ENCODE measurements around the gene HEXD. TPM values are rescaled to one million over a fixed set of nuclear protein-coding genes. Genes with fewer than 3 reads are reported as not detected.

Gene HEXD
- total and polyA plus RNA-seq, 2 experiments from 2014 or later = 5.7 to 5.9 TPM

DNA sequence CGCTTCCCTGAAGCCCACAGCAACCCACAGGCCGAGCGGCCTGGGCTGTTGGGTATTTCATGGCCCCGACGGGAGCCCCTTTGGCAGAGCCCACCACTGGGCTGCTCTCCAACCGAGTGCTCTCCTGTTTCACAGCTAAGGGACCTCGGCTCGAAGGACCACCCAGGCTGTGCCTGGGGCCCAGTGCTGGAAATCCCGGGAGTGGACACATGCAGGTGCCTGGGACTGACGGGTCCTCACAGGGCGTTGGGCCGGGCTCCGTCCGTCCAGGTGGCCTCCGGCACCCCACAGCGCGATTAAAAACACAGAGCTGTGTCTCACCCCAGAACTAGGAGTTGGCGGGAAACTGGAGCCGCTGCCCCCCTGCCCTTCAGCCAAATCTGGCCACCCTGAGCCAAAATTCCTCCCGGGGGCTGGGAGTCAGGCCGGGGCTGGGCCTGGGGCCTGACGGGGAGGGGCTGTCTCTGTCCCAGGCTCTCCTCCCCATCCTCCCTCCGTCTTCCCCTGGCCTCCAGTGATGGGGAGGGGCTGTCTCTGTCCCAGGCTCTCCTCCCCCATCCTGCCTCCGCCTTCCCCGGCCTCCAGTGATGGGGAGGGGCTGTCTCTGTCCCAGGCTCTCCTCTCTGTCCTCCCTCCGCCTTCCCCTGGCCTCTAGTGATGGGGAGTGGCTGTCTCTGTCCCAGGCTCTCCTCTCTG is 32.4 kb upstream of the HEXD start:
- TF ChIP-seq EZH2phosphoT487 (IDR thresholded peaks at IDR 0.05; ENCODE audit: insufficient read depth, low read depth) = no peak
- TF ChIP-seq EZH2 (IDR thresholded peaks at IDR 0.05; ENCODE audit: insufficient read depth, poor library complexity, severe bottlenecking) = no peak
- H4K20me1 ChIP-seq (ENCODE audit: insufficient read depth) = no peaks in the 10 kb centered on the region
- H3K4me2 ChIP-seq (ENCODE audit: unreplicated experiment) = no peak overlapping the region
- H3K9ac ChIP-seq = no peak overlapping the region
- H3K27ac ChIP-seq = no peak overlapping the region
- no peak for DNase-seq
- peaks cover 12% of the 10 kb centered on the region for H3K27me3 ChIP-seq (replicated peaks; ENCODE audit: insufficient read depth)
- H3K9me2 ChIP-seq (ENCODE audit: insufficient read depth) = no peaks in the 10 kb centered on the region
- no peaks in the 10 kb centered on the region for H3K79me2 ChIP-seq (ENCODE audit: insufficient read depth)
- H3K9me3 ChIP-seq (ENCODE audit: low read depth) = no peaks in the 10 kb centered on the region
- in situ Hi-C loops (cut with MboI) = no loop called here
- peaks cover 5% of the 10 kb centered on the region; the same call in 1 of the 2 replicates for H3F3A ChIP-seq (ENCODE audit: insufficient read depth)
- H3K4me1 ChIP-seq (ENCODE audit: insufficient read depth) = no peaks in the 10 kb centered on the region
- no peak overlapping the region for H2AFZ ChIP-seq
- H3K4me3 ChIP-seq = no peak overlapping the region
- no peaks in the 10 kb centered on the region for H3K36me3 ChIP-seq (ENCODE audit: low read depth)
- WGBS, 2 experiments (ENCODE audit: low coverage in 1 of 2, low lambda C conversion rate in 2 of 2, missing lambda C conversion rate in 2 of 2) = 10 to 12% methylated on average over 20 to 23 of the region's 26 CpGs

DNA sequence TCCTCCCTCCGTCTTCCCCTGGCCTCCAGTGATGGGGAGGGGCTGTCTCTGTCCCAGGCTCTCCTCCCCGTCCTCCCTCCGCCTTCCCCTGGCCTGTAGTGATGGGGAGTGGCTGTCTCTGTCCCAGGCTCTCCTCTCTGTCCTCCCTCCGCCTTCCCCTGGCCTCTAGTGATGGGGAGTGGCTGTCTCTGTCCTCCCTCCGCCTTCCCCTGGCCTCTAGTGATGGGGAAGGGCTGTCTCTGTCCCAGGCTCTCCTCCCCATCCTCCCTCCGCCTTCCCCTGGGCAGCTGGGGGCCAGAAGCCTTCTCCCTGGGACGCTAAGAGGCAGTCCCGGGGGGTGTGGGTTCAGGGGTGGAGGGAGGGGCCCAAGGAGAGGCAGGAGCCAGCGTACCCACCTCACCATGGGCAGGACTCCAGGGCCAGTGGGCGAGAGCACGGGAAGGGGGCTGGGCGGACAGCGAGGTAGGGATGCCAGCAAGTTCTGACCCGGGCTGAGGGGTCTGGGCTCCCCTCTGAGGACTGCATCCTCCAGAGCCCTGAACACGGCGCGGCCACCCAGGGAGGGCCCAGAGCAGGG is 31.8 kb upstream of the HEXD start:
- no peaks in the 10 kb centered on the region for H3K36me3 ChIP-seq (ENCODE audit: low read depth)
- H3F3A ChIP-seq (ENCODE audit: insufficient read depth) = no peaks in the 10 kb centered on the region
- in situ Hi-C loops (cut with MboI) = no loop called here
- DNase-seq = no peak
- H3K4me2 ChIP-seq (ENCODE audit: unreplicated experiment) = no peak overlapping the region
- no peak overlapping the region for H3K4me3 ChIP-seq
- H4K20me1 ChIP-seq (ENCODE audit: insufficient read depth) = no peaks in the 10 kb centered on the region
- WGBS, 2 experiments (ENCODE audit: low coverage in 1 of 2, low lambda C conversion rate in 2 of 2, missing lambda C conversion rate in 2 of 2) = 10 to 11% methylated on average over 8 to 16 of the region's 17 CpGs
- H3K9me3 ChIP-seq (ENCODE audit: low read depth) = no peaks in the 10 kb centered on the region
- H2AFZ ChIP-seq = no peak overlapping the region
- TF ChIP-seq EZH2 (IDR thresholded peaks at IDR 0.05; ENCODE audit: insufficient read depth, poor library complexity, severe bottlenecking) (no peak), EZH2phosphoT487 (IDR thresholded peaks at IDR 0.05; ENCODE audit: insufficient read depth, low read depth) (no peak)
- no peaks in the 10 kb centered on the region for H3K79me2 ChIP-seq (ENCODE audit: insufficient read depth)
- peaks cover 12% of the 10 kb centered on the region for H3K27me3 ChIP-seq (replicated peaks; ENCODE audit: insufficient read depth)
- no peaks in the 10 kb centered on the region for H3K4me1 ChIP-seq (ENCODE audit: insufficient read depth)
- no peaks in the 10 kb centered on the region for H3K9me2 ChIP-seq (ENCODE audit: insufficient read depth)
- no peak overlapping the region for H3K9ac ChIP-seq
- H3K27ac ChIP-seq = no peak overlapping the region

DNA sequence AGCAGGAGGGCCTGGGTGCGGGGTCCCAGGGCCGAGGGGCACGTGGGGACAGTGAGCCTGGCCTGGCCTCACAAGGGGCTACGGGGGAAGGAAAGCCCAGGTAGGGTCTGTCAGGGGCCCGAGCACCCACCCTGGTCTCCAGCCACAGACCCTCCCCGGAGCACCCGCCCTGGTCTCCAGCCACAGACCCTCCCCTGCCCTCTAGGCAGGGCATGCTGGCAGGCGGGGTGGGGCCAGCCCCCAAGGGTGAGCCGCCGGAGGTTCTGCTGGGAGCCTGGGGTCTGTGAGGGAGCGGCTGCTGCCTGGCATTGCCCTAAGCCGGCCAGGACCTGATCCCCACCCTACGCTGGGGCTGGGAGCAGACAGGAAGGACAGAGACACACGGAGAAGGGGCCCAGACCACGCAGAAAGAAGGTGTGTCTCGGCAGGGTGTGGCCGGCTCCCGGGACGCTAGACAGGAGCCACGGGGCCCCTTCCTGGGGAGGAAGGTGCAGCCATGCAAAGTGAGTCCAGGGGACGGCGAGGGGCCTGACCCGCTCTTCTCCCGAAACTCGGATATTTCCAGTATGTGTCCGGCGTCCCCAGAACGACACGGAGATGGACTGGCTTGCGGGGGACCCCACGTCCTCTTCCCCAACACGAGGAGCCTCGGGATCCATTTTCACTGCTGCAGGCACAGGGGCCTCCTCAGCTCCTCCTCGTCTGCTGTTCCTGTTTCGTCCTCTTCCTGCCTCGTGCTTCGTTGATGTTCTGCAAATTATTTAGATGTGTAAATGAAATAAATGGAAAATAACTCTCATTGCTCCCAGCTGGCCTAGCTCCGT is 31.1 kb upstream of the HEXD start:
- Histone ChIP-seq H3K4me1 (ENCODE audit: insufficient read depth) (no peaks in the 10 kb centered on the region), H3K9me2 (ENCODE audit: insufficient read depth) (no peaks in the 10 kb centered on the region), H3K79me2 (ENCODE audit: insufficient read depth) (no peaks in the 10 kb centered on the region), H3K27me3 (replicated peaks; ENCODE audit: insufficient read depth) (peaks cover 12% of the 10 kb centered on the region), H3K4me3 (no peak overlapping the region), H3F3A (ENCODE audit: insufficient read depth) (no peaks in the 10 kb centered on the region), H3K36me3 (ENCODE audit: low read depth) (no peaks in the 10 kb centered on the region), H3K27ac (no peak overlapping the region), H3K9me3 (ENCODE audit: low read depth) (no peaks in the 10 kb centered on the region), H3K4me2 (ENCODE audit: unreplicated experiment) (no peak overlapping the region), H3K9ac (no peak overlapping the region), H4K20me1 (ENCODE audit: insufficient read depth) (no peaks in the 10 kb centered on the region), H2AFZ (no peak overlapping the region)
- no peak for DNase-seq
- 35 to 36% methylated on average over 28 to 38 of the region's 38 CpGs for WGBS, 2 experiments (ENCODE audit: low coverage in 1 of 2, low lambda C conversion rate in 2 of 2, missing lambda C conversion rate in 2 of 2)
- no peak for TF ChIP-seq EZH2 (IDR thresholded peaks at IDR 0.05; ENCODE audit: insufficient read depth, poor library complexity, severe bottlenecking)
- TF ChIP-seq EZH2phosphoT487 (IDR thresholded peaks at IDR 0.05; ENCODE audit: insufficient read depth, low read depth) = no peak
- in situ Hi-C loops (cut with MboI) = no loop called here

DNA sequence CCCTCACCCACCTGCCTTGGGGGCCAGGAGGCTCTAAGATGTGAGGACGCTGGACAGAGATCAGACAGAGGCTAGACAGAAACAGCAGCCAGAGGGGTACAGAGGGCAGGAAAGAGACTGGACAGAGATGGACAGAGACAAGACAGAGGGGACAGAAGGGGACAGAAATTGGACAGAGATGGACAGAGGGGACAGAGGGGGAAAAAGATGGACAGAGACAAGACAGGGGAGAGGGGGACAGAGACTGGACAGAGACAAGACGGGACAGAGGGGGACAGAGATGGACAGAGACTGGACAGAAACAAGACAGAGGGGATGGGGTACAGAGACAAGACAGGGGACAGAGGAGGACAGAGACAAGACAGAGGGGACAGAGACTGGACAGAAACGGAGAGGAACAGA is 30.4 kb upstream of the HEXD start:
- Histone ChIP-seq H3F3A (ENCODE audit: insufficient read depth) (no peaks in the 10 kb centered on the region), H3K36me3 (ENCODE audit: low read depth) (no peaks in the 10 kb centered on the region), H3K4me1 (ENCODE audit: insufficient read depth) (no peaks in the 10 kb centered on the region), H3K27ac (no peak overlapping the region), H3K9me3 (ENCODE audit: low read depth) (no peaks in the 10 kb centered on the region), H4K20me1 (ENCODE audit: insufficient read depth) (no peaks in the 10 kb centered on the region), H3K9ac (no peak overlapping the region), H3K4me3 (no peak overlapping the region), H3K79me2 (ENCODE audit: insufficient read depth) (no peaks in the 10 kb centered on the region), H3K27me3 (replicated peaks; ENCODE audit: insufficient read depth) (peaks cover 12% of the 10 kb centered on the region), H2AFZ (no peak overlapping the region), H3K4me2 (ENCODE audit: unreplicated experiment) (no peak overlapping the region), H3K9me2 (ENCODE audit: insufficient read depth) (no peaks in the 10 kb centered on the region)
- 86 to 89% methylated on average over 3 of the region's 3 CpGs for WGBS, 2 experiments (ENCODE audit: low coverage in 1 of 2, low lambda C conversion rate in 2 of 2, missing lambda C conversion rate in 2 of 2)
- in situ Hi-C loops (cut with MboI) = no loop called here
- TF ChIP-seq EZH2phosphoT487 (IDR thresholded peaks at IDR 0.05; ENCODE audit: insufficient read depth, low read depth) (no peak), EZH2 (IDR thresholded peaks at IDR 0.05; ENCODE audit: insufficient read depth, poor library complexity, severe bottlenecking) (no peak)
- DNase-seq = no peak
